ENCODE measurements around the gene PAX7. TPM values are rescaled to one million over a fixed set of nuclear protein-coding genes. Genes with fewer than 3 reads are reported as not detected.
"Not testable (repeated sequence)": the region's sequence is repeated elsewhere in the genome, so short reads cannot be mapped to it uniquely, and the experiment has no call there.

The PAX7 gene
- total RNA-seq, 2 donors from 2014 or later, result 0.32 TPM; not detected in 1

GRCh38 chr1:18739408-18739807 lies 108.8 kb downstream of the PAX7 start:
- Histone ChIP-seq H3K27ac (no peak overlapping the region), H3K4me1 (replicated peaks) (no peaks in the 10 kb centered on the region), H3K9me3 (no peaks in the 10 kb centered on the region), H3K4me3 (no peak overlapping the region), H3K36me3 (no peaks in the 10 kb centered on the region), H3K27me3 (replicated peaks; ENCODE audit: insufficient read depth) (peaks cover 10% of the 10 kb centered on the region)
- TF ChIP-seq CTCF (IDR thresholded peaks at IDR 0.05), result no peak
- no peak for TF ChIP-seq POLR2A (IDR thresholded peaks at IDR 0.05)
- TF ChIP-seq POLR2AphosphoS5 (IDR thresholded peaks at IDR 0.05), result no peak
- no peak for DNase-seq (ENCODE audit: low spot score)
- 58% methylated on average over 6 of the region's 6 CpGs for WGBS
- intact Hi-C loops (cut with DNase I), result no loop called here

DNA sequence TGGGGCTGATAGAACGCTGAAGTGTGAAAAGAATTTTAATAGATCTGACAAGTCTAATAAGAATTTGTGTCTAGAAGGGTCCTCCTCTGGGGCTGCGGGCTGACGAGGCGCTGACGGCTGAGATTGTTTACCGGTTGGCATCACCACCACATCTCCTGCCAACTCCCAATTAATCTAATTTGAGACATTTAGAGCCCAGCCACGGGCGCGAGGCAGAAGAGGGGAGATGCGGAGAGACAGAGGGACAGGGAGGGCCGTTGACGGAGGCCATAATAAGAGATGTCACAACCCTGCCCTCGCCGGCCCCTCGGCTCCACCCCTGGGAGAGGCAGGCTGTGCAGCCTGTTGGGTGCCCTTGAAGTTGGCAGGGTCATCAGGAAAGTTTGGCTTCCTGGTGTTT lies 109.3 kb downstream of the PAX7 start:
- Histone ChIP-seq H3K27ac (no peak overlapping the region), H3K9me3 (no peaks in the 10 kb centered on the region), H3K4me3 (no peak overlapping the region), H3K36me3 (no peaks in the 10 kb centered on the region), H3K27me3 (replicated peaks; ENCODE audit: insufficient read depth) (peaks cover 10% of the 10 kb centered on the region), H3K4me1 (replicated peaks) (no peaks in the 10 kb centered on the region)
- TF ChIP-seq CTCF (IDR thresholded peaks at IDR 0.05) (no peak), POLR2A (IDR thresholded peaks at IDR 0.05) (no peak), POLR2AphosphoS5 (IDR thresholded peaks at IDR 0.05) (no peak)
- no peak for DNase-seq (ENCODE audit: low spot score)
- intact Hi-C loops (cut with DNase I), result no loop called here
- 43% methylated on average over 15 of the region's 15 CpGs for WGBS

DNA sequence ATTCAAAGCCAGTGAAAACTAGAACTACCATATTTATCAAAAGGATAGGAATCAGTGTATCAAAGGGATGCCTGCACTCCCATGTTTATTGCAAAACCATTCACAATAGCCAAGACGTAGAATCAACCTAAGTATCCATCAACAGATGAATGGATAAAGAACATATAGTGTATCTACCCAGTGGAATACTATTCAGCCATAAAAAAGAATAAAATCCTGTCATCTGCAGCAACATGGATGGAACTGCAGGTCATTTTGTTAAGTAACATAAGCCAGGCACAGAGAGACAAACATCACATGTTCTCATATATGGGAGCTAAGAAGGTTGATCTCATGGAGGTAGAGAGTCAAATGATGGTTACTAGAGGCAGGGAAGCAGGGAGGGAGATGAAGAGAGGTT lies 110.0 kb downstream of the PAX7 start:
- Histone ChIP-seq H3K9me3 (no peaks in the 10 kb centered on the region), H3K27me3 (replicated peaks; ENCODE audit: insufficient read depth) (peaks cover 13% of the 10 kb centered on the region), H3K4me1 (replicated peaks) (no peaks in the 10 kb centered on the region), H3K27ac (no peak overlapping the region), H3K4me3 (no peak overlapping the region), H3K36me3 (no peaks in the 10 kb centered on the region)
- no peak for DNase-seq (ENCODE audit: low spot score)
- WGBS, result 84% methylated on average over 1 of the region's 1 CpG
- no peak for TF ChIP-seq CTCF (IDR thresholded peaks at IDR 0.05)
- no peak for TF ChIP-seq POLR2AphosphoS5 (IDR thresholded peaks at IDR 0.05)
- no peak for TF ChIP-seq POLR2A (IDR thresholded peaks at IDR 0.05)
- intact Hi-C loops (cut with DNase I), result no loop called here

GRCh38 chr1:18743233-18743632 lies 112.6 kb downstream of the PAX7 start:
- no peaks in the 10 kb centered on the region for H3K9me3 ChIP-seq
- H3K4me1 ChIP-seq (replicated peaks), result no peaks in the 10 kb centered on the region
- H3K36me3 ChIP-seq, result no peaks in the 10 kb centered on the region
- H3K4me3 ChIP-seq, result no peak overlapping the region
- intact Hi-C loops (cut with DNase I), result no loop called here
- peaks cover 13% of the 10 kb centered on the region for H3K27me3 ChIP-seq (replicated peaks; ENCODE audit: insufficient read depth)
- TF ChIP-seq POLR2A (IDR thresholded peaks at IDR 0.05) (no peak), CTCF (IDR thresholded peaks at IDR 0.05) (no peak), POLR2AphosphoS5 (IDR thresholded peaks at IDR 0.05) (no peak)
- 48% methylated on average over 7 of the region's 7 CpGs for WGBS
- H3K27ac ChIP-seq, result no peak overlapping the region
- no peak for DNase-seq (ENCODE audit: low spot score)

GRCh38 chr1:18744381-18744780 lies 113.7 kb downstream of the PAX7 start:
- 50% methylated on average over 1 of the region's 1 CpG for WGBS
- H3K4me1 ChIP-seq (replicated peaks); H3K27ac ChIP-seq; H3K4me3 ChIP-seq; H3K27me3 ChIP-seq (replicated peaks; ENCODE audit: insufficient read depth); H3K9me3 ChIP-seq; intact Hi-C loops (cut with DNase I); DNase-seq (ENCODE audit: low spot score); H3K36me3 ChIP-seq: not testable (repeated sequence)

Measured in prostate gland (tissue), 2 donors.